ENCODE measurements around the gene CLIC4. TPM values are rescaled to one million over a fixed set of nuclear protein-coding genes. Genes with fewer than 3 reads are reported as not detected.
A peak's percentile ranks its signal among the peaks of the same experiment; 100 is the strongest.

CLIC4 gene
- total RNA-seq, 1 experiment from 2014 or later = 123 TPM

GRCh38 chr1:24742090-24742938 lies 2.9 kb upstream of the CLIC4 start:
- no peak overlapping the region for H2AFZ ChIP-seq
- CTCF ChIA-PET = no interaction called here

DNA sequence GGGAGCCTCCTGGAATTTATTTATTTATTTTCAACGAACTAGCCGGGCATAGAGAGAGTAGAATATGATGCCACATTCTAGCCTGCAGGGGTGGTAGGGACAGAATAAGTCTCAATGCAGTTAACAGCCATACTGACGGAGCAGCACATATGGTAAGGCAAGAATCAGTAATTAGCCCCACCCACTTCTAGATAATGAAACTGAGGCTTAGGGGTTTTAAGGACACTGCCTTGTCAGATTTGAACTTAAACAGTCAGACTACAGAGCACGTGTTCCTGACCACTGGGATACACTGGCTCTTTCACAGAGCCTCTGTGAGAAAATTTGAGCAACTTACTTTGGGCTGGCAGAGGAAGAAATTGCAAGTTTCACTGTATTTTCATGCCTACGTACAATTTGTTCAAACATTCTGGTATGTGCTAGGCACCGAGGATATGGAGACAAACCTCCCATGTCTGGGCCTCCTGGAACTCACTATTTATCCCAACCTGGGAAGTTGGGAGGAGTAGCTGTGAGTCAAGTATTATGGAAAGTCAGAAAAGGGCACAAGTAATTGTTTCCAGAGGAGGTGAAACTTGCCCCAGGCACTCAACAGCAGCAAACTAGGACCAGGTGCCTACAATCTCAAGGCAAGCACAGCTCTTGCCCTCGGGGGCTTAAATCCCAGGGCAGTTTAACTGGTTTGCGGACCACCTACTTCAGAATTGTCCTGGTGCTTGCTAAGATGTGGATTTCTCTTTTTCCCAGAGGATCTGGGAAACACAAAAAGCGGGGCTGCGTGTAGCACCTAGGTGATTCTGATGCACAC lies 1.6 kb upstream of the CLIC4 start:
- Histone ChIP-seq H3K4me1 (replicated peaks; ENCODE audit: insufficient read depth) (peaks cover 31% of the 10 kb centered on the region), H3K9me2 (ENCODE audit: insufficient read depth) (no peaks in the 10 kb centered on the region), H3K9me3 (ENCODE audit: insufficient read depth, low read depth) (no peaks in the 10 kb centered on the region), H3K27me3 (ENCODE audit: insufficient read depth, low read depth) (no peaks in the 10 kb centered on the region), H3K79me2 (ENCODE audit: low read depth) (peaks cover 24% of the 10 kb centered on the region), H3K36me3 (ENCODE audit: low read depth) (no peaks in the 10 kb centered on the region), H2AFZ (no peak overlapping the region), H3K4me3 (no peak overlapping the region), H3F3A (ENCODE audit: insufficient read depth, low read depth) (peaks cover 3% of the 10 kb centered on the region; the same call in 1 of the 2 replicates), H4K20me1 (ENCODE audit: insufficient read depth) (peaks cover 6% of the 10 kb centered on the region), H3K4me2 (peak overlapping the region; percentile 28; the same call in 1 of the 2 replicates), H3K27ac (peak overlapping the region; percentile 32; the same call in 1 of the 2 replicates)
- no peak for DNase-seq
- TF ChIP-seq EZH2 (IDR thresholded peaks at IDR 0.05; ENCODE audit: low read depth) = no peak
- no peak for TF ChIP-seq CTCF (conservative IDR thresholded peaks at IDR 0.05)
- intact Hi-C loops (cut with micrococcal nuclease; ENCODE audit: unreplicated experiment) = no loop called here
- no TSS peak for BruUV-seq (replicated peaks)
- CTCF ChIA-PET = interaction anchor here (0.6 to 0.7 kb wide), 4 partner anchors 24 to 229 kb away, joined by 5 to 10 read pairs (median 8); no protein-coding TSS in a partner anchor
- POLR2A ChIA-PET (ENCODE audit: unreplicated experiment) = interaction anchor here (0.6 to 2.4 kb wide), 2 partner anchors 19 to 229 kb away, joined by 4 to 23 read pairs; no protein-coding TSS in a partner anchor

More at GRCh38 chr1:24742090-24742938, 2.9 kb upstream of the CLIC4 start:
- peaks cover 23% of the 10 kb centered on the region for H3K4me1 ChIP-seq (replicated peaks; ENCODE audit: insufficient read depth)
- H3K4me2 ChIP-seq = peak overlapping the region; percentile 23; the same call in 1 of the 2 replicates
- no peaks in the 10 kb centered on the region for H3K27me3 ChIP-seq (ENCODE audit: insufficient read depth, low read depth)
- peak; percentile 34 to 38 for DNase-seq
- peaks cover 11% of the 10 kb centered on the region for H3K79me2 ChIP-seq (ENCODE audit: low read depth)
- POLR2A ChIA-PET (ENCODE audit: unreplicated experiment) = no interaction called here
- H3K27ac ChIP-seq = no peak overlapping the region
- no peak overlapping the region for H3K4me3 ChIP-seq
- no peaks in the 10 kb centered on the region; the same call in 1 of the 2 replicates for H4K20me1 ChIP-seq (ENCODE audit: insufficient read depth)
- no peak for TF ChIP-seq EZH2 (IDR thresholded peaks at IDR 0.05; ENCODE audit: low read depth)
- TF ChIP-seq CTCF (conservative IDR thresholded peaks at IDR 0.05) = no peak
- H3F3A ChIP-seq (ENCODE audit: insufficient read depth, low read depth) = peaks cover 3% of the 10 kb centered on the region; the same call in 1 of the 2 replicates
- no peaks in the 10 kb centered on the region for H3K36me3 ChIP-seq (ENCODE audit: low read depth)
- intact Hi-C loops (cut with micrococcal nuclease; ENCODE audit: unreplicated experiment) = no loop called here
- H3K9me2 ChIP-seq (ENCODE audit: insufficient read depth) = no peaks in the 10 kb centered on the region
- no TSS peak for BruUV-seq (replicated peaks)
- H3K9me3 ChIP-seq (ENCODE audit: insufficient read depth, low read depth) = no peaks in the 10 kb centered on the region
